T-cell (primary cell): ENCODE results near the gene SYNDIG1. TPM values are rescaled to one million over a fixed set of nuclear protein-coding genes. Genes with fewer than 3 reads are reported as not detected.

Source experiments
- ATAC-seq, 4 experiments: fragments of 200-7000 bp in 3 of 4; fragments of 150-1000 bp in 1 of 4; cut with Tn5 transposase; replicated peaks in 1 of 4; 1 replicate in 3 of 4; 2 replicates in 1 of 4; pipeline ENCODE4 v1.10.0; 2021; ENCODE audit warnings: moderate library complexity in 3 of 4, mild to moderate bottlenecking in 2 of 4, moderate number of reproducible peaks in 1 of 4
- CTCF ChIA-PET, 2 donors: fragments of 300-600 bp; sonication (Branson Sonifier 250); formaldehyde crosslinking; loops; one replicate each; lab custom pipeline; 2022; ENCODE audit warnings: antibody characterized with exemption in 2 of 2; lab: Charles Lee
- POLR2A ChIA-PET, 2 donors: fragments of 300-600 bp; sonication (Branson Sonifier 250); formaldehyde crosslinking; loops; one replicate each; lab custom pipeline; 2022; ENCODE audit warnings: antibody characterized with exemption in 2 of 2; lab: Charles Lee
- DNase-seq, 35 experiments: peaks; one replicate each; pipeline versions ENCODE4 v3.0.0 to v3.0.0-alpha.2; 2013 to 2023
- H3K27ac ChIP-seq: one replicate; pipeline ENCODE4 v1.5.1; 2013; ENCODE audit warnings: low read length
- H3K27me3 ChIP-seq, 2 experiments: replicated peaks in 1 of 2; 1 replicate in 1 of 2; 2 replicates in 1 of 2; pipeline versions ENCODE4 v1.6.1 to v1.7.0; 2013; ENCODE audit warnings: low read length in 1 of 2, mixed read lengths in 1 of 2; ENCODE audit not compliant: control insufficient read depth in 2 of 2, insufficient read depth in 2 of 2; ENCODE audit errors: extremely low read depth in 1 of 2
- H3K36me3 ChIP-seq, 2 donors: 1 replicate in 1 of 2; 2 replicates in 1 of 2; pipeline versions ENCODE4 v1.6.1 to v1.7.0; 2013; ENCODE audit warnings: low read length in 1 of 2; ENCODE audit not compliant: control insufficient read depth in 2 of 2, insufficient read depth in 1 of 2; ENCODE audit errors: extremely low read depth in 1 of 2
- H3K4me1 ChIP-seq, 2 experiments: 1 replicate in 1 of 2; 2 replicates in 1 of 2; pipeline versions ENCODE4 v1.6.1 to v1.7.0; 2013; ENCODE audit warnings: low read length in 2 of 2, mixed read lengths in 1 of 2; ENCODE audit not compliant: insufficient read depth in 2 of 2, control insufficient read depth in 1 of 2; ENCODE audit errors: extremely low read depth in 1 of 2
- H3K4me3 ChIP-seq, 2 donors: 1 replicate in 1 of 2; 2 replicates in 1 of 2; pipeline versions ENCODE4 v1.5.1 to v1.7.0; 2013; ENCODE audit warnings: mild to moderate bottlenecking in 2 of 2, low read length in 1 of 2, moderate library complexity in 1 of 2; ENCODE audit not compliant: control insufficient read depth in 1 of 2; ENCODE audit errors: extremely low read depth in 1 of 2
- H3K9me3 ChIP-seq: 2 replicates; pipeline ENCODE4 v1.7.0; 2013
- H3K27ac Mint-ChIP-seq, 2 donors: one replicate each; pipeline ENCODE4 v1.8.0; 2020 to 2021; ENCODE audit warnings: mild to moderate bottlenecking in 2 of 2, mixed read lengths in 2 of 2
- H3K27me3 Mint-ChIP-seq, 2 donors: one replicate each; pipeline ENCODE4 v1.8.0; 2021 to 2022; ENCODE audit warnings: mixed read lengths in 2 of 2
- H3K36me3 Mint-ChIP-seq: one replicate; pipeline ENCODE4 v1.8.0; 2021; ENCODE audit warnings: mixed read lengths
- H3K4me1 Mint-ChIP-seq, 3 donors: one replicate each; pipeline ENCODE4 v1.8.0; 2020 to 2022; ENCODE audit warnings: mixed read lengths in 3 of 3, mild to moderate bottlenecking in 1 of 3
- H3K4me3 Mint-ChIP-seq, 3 donors: one replicate each; pipeline ENCODE4 v1.8.0; 2020 to 2022; ENCODE audit warnings: mild to moderate bottlenecking in 3 of 3, mixed read lengths in 3 of 3, moderate library complexity in 3 of 3
- H3K9me3 Mint-ChIP-seq, 3 donors: one replicate each; pipeline ENCODE4 v1.8.0; 2020 to 2022; ENCODE audit warnings: mixed read lengths in 3 of 3
- WGBS: methylation state at CpG from one replicate; pipeline ENCODE4 v1.1.5; 2013; ENCODE audit warnings: missing lambda C conversion rate; ENCODE audit not compliant: insufficient coverage; 5-methylcytosine and 5-hydroxymethylcytosine counted together
- total RNA-seq, 35 experiments: library from RNA in 6 of 35; stranded (reverse) in 6 of 35; fragments of 120-200 nt in 1 of 35; gene quantifications; one replicate each; pipeline versions ENCODE4 v1.2.1 to v1.2.4 and lab custom pipeline; 2013 to 2026

Gene SYNDIG1
- total RNA-seq, 5 donors from 2014 or later (not counting 1 experiment from before 2014, with no cell fraction given), result not detected

GRCh38 chr20:24704899-24705298 lies 235.5 kb downstream of the SYNDIG1 start:
- DNase-seq (no peak), ATAC-seq (no peak)
- Mint-ChIP-seq H3K9me3 (no peaks in the 10 kb centered on the region), H3K27me3 (peaks cover 0 to 7% of the 10 kb centered on the region in 2 donors), H3K27ac (no peak overlapping the region), H3K36me3 (no peaks in the 10 kb centered on the region), H3K4me3 (no peak overlapping the region), H3K4me1 (no peaks in the 10 kb centered on the region)
- WGBS, result 100% methylated on average over 3 of the region's 3 CpGs
- Histone ChIP-seq H3K9me3 (no peaks in the 10 kb centered on the region), H3K27ac (no peak overlapping the region), H3K36me3 (no peaks in the 10 kb centered on the region), H3K4me3 (no peak overlapping the region), H3K27me3 (peaks cover 0 to 17% of the 10 kb centered on the region in 2 experiments), H3K4me1 (no peaks in the 10 kb centered on the region)
- POLR2A ChIA-PET, result no interaction called here
- CTCF ChIA-PET, result no interaction called here

GRCh38 chr20:24705486-24705885 lies 236.1 kb downstream of the SYNDIG1 start:
- no peak overlapping the region for H3K27ac Mint-ChIP-seq
- POLR2A ChIA-PET, result no interaction called here
- no CpG with 5 or more reads among the region's 4 CpGs for WGBS
- CTCF ChIA-PET, result no interaction called here
- no peak overlapping the region for H3K4me3 Mint-ChIP-seq
- Histone ChIP-seq H3K36me3 (no peaks in the 10 kb centered on the region), H3K27me3 (peaks cover 0 to 12% of the 10 kb centered on the region in 2 experiments), H3K4me1 (no peaks in the 10 kb centered on the region), H3K27ac (no peak overlapping the region), H3K9me3 (no peaks in the 10 kb centered on the region), H3K4me3 (no peak overlapping the region)
- ATAC-seq, result no peak
- no peaks in the 10 kb centered on the region for H3K9me3 Mint-ChIP-seq
- no peaks in the 10 kb centered on the region for H3K36me3 Mint-ChIP-seq
- no peaks in the 10 kb centered on the region for H3K4me1 Mint-ChIP-seq
- DNase-seq, result no peak
- H3K27me3 Mint-ChIP-seq, result peaks cover 0 to 5% of the 10 kb centered on the region in 2 donors

DNA sequence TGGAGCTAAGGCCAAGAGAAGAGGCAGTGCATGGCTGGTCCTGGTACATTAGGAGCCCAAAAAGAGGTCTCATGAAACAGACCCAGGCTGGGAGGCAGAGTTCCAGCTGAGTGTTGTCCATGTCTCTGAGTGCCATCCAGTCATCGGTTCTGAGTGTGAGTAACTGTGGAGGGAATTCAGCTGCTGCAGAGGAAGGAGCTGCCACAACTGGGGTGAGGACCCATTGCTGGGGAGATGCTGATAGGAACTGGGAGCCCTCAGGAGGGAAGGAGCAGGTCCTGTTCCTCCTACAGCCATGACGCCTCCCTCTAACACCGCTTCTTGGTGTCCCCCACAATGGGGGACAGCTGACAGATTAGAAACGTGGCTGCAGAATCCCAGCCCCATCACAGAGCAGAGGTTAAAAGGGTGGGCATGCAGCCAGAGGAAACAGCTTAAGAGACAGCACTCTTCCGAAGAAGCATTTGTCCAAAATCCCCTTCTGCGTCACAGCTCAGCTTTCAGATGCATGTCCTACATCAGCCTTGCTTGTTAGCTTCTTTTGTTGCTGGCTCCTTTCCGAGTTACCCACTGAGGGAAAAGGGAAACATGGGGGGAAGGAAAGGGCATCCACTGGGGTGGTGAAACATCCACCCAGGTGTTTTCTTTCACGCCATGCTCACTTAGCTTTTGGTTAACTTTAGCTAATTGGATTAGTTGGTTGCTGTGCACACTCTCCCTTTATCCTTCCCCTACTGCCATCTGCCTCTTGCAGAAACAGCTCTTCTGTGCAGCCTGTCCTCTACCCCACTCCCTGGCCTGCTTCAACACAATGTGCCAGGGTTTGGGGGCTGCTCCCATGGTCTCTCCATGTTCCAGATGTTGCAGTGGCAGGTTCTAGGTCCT lies 239.2 kb downstream of the SYNDIG1 start:
- H3K27ac Mint-ChIP-seq, result no peak overlapping the region
- peaks cover 0 to 5% of the 10 kb centered on the region in 2 donors for H3K27me3 Mint-ChIP-seq
- Histone ChIP-seq H3K27ac (no peak overlapping the region), H3K27me3 (no peaks in the 10 kb centered on the region), H3K36me3 (no peaks in the 10 kb centered on the region), H3K4me1 (no peaks in the 10 kb centered on the region), H3K9me3 (no peaks in the 10 kb centered on the region), H3K4me3 (no peak overlapping the region)
- ChIA-PET POLR2A (no interaction called here), CTCF (no interaction called here)
- H3K4me3 Mint-ChIP-seq, result no peak overlapping the region
- H3K36me3 Mint-ChIP-seq, result no peaks in the 10 kb centered on the region
- no peaks in the 10 kb centered on the region for H3K4me1 Mint-ChIP-seq
- DNase-seq (no peak), ATAC-seq (no peak)
- 83% methylated on average over 4 of the region's 8 CpGs for WGBS
- peaks cover 5 to 9% (median 6%) of the 10 kb centered on the region in 3 donors for H3K9me3 Mint-ChIP-seq
